Type B pancreatic cell (in vitro differentiated cells): Measurements from ENCODE around the gene HMOX1. TPM values are rescaled to one million over a fixed set of nuclear protein-coding genes. Genes with fewer than 3 reads are reported as not detected.

Experiments used
- DNase-seq: peaks from one replicate; pipeline ENCODE4 v3.0.0; 2021; ENCODE audit warnings: mixed read lengths; ENCODE audit not compliant: unreplicated experiment; ENCODE audit errors: extremely low spot score
- H3K27ac Mint-ChIP-seq: 2 replicates; pipeline ENCODE4 v1.8.0; 2021; ENCODE audit warnings: mild to moderate bottlenecking, mixed read lengths
- H3K27me3 Mint-ChIP-seq: 2 replicates; pipeline ENCODE4 v1.8.0; 2021; ENCODE audit warnings: mixed read lengths
- H3K36me3 Mint-ChIP-seq: 2 replicates; pipeline ENCODE4 v1.8.0; 2021; ENCODE audit warnings: mixed read lengths
- H3K4me1 Mint-ChIP-seq: one replicate; pipeline ENCODE4 v1.8.0; 2021; ENCODE audit warnings: mixed read lengths; ENCODE audit not compliant: unreplicated experiment
- H3K4me3 Mint-ChIP-seq: 2 replicates; pipeline ENCODE4 v1.8.0; 2021; ENCODE audit warnings: mild to moderate bottlenecking, mixed read lengths
- H3K9me3 Mint-ChIP-seq: 2 replicates; pipeline ENCODE4 v1.8.0; 2021; ENCODE audit warnings: mixed read lengths
- total RNA-seq: library from RNA; stranded (reverse); gene quantifications from 2 replicates; pipeline ENCODE4 v1.2.1, GENCODE V29; 2021; ENCODE audit warnings: low replicate concordance
- TF ChIP-seq, protein P1 (sequence below): fragments of 200-600 bp; sonication (generic); conservative IDR thresholded peaks from 2 replicates; pipeline ENCODE4 v1.5.0; 2021; ENCODE audit warnings: antibody characterized with exemption, mild to moderate bottlenecking

HMOX1 gene
- total RNA-seq, 1 donor from 2014 or later, result 4.1 TPM

DNA sequence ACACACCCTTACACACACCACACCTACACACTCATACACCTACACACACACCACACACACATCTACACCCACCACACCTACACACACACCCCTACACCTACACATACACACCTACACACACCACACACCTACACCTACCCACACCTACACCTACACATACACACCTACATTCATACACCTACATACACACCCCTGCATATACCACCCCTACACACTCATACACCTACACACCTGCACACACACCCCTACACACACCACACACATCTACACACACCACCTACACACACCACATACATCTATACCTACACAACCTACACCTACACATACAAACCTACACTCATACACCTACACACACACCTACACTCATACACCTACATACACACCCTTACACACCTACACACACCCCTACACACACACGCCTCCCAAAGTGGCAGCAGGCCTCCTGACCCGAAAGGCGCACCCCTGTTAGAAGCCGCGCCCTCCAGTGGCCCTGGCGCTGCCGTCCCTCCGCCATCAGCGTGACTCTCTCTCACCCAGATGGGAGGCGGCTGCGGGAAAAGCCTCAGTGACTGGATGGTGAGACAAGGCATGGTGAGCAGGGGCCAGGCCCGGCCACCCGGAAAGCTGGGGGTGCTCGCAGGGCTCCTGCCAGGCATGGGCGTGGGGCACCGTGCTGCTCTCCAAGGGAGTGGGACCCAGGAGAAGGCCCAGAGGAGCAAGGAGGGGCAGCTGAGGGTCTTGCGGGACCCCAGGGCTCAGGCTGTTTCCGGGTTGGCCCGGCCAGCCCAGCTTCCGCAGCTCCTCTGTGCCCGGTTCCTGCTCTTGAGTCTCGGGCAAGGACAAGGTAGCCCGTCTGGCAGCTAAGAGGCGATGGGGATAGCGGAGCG lies 37.0 kb upstream of the HMOX1 start:
- Mint-ChIP-seq H3K27ac (no peak overlapping the region), H3K9me3 (no peaks in the 10 kb centered on the region), H3K27me3 (no peaks in the 10 kb centered on the region), H3K4me1 (no peaks in the 10 kb centered on the region), H3K4me3 (no peak overlapping the region), H3K36me3 (peaks cover 9% of the 10 kb centered on the region)
- TF ChIP-seq, protein P1, sequence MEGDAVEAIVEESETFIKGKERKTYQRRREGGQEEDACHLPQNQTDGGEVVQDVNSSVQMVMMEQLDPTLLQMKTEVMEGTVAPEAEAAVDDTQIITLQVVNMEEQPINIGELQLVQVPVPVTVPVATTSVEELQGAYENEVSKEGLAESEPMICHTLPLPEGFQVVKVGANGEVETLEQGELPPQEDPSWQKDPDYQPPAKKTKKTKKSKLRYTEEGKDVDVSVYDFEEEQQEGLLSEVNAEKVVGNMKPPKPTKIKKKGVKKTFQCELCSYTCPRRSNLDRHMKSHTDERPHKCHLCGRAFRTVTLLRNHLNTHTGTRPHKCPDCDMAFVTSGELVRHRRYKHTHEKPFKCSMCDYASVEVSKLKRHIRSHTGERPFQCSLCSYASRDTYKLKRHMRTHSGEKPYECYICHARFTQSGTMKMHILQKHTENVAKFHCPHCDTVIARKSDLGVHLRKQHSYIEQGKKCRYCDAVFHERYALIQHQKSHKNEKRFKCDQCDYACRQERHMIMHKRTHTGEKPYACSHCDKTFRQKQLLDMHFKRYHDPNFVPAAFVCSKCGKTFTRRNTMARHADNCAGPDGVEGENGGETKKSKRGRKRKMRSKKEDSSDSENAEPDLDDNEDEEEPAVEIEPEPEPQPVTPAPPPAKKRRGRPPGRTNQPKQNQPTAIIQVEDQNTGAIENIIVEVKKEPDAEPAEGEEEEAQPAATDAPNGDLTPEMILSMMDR, result no peak
- DNase-seq, result no peak

DNA sequence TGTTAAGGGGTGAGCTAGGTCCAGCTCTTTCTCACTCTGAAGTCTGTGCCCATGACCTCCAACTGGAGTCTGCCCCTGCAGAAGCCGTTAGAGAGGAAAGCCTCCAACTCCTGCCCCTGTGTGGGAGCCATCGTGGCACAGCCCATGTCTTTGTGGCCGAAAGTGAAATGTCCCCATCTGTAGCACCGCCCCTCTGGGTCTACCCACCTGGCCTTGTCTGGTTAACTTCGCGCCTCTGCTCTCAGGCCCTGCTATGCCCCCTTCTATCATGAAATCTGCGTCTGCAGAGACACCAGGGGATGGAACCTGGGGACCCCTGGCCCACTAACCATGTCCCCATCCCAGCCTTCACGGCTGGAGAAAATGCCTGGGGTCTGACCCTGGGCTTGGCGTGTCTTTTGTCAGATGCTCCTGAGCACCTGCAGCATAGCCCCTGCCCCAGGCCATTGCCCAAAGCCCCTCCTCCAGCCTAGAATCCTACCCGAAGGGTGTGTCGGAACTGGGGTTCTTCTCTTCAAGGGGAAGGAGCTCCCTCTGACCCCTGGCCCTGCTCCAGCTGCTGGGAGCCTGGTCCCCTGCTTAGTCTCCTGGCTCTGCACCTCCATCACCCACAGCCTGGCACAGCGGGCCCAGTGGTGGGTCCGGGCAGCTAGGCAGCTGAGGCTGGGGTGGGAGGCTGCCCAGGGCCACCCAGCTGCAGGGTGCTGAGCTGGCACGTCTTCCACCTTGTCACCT lies 35.8 kb upstream of the HMOX1 start:
- H3K9me3 Mint-ChIP-seq, result no peaks in the 10 kb centered on the region
- H3K36me3 Mint-ChIP-seq, result peaks cover 5% of the 10 kb centered on the region
- TF ChIP-seq, protein P1, result no peak
- H3K4me1 Mint-ChIP-seq, result peaks cover 5% of the 10 kb centered on the region
- H3K27me3 Mint-ChIP-seq, result no peaks in the 10 kb centered on the region
- H3K27ac Mint-ChIP-seq, result no peak overlapping the region
- no peak overlapping the region for H3K4me3 Mint-ChIP-seq
- no peak for DNase-seq

DNA sequence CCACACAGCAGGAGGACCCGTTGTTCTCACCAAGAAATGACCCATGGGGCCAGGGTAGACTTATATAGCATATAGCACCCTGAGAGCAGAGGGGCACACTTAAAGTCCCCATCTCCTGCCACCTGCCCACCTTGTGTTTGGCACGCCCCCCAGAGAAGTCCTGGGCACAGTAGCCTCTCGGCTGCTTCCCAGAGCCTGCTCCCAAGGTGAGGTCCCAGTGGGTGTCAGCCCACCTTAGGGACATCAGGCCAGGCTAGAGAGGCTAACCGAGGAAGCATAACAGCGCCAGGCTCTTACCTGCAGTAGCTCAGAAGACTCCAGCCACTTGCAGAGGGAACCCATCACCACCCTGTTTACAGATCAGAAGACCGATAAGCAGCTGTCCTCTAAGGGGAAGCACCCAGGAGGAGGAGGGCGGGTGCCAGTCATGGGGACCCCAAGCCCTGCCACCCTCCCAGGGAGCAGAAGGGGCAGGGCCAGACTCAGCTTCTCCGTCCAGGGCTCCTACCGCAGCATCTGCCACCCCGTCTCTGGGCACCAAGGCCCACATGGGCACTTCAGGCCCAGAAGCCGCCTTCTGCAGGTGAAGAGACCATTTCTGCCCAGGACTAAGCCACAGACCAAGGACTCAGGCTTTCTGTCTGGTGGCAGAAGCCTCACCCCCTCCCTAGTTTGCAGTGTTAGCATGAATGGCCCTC lies 34.9 kb upstream of the HMOX1 start:
- no peaks in the 10 kb centered on the region for H3K27me3 Mint-ChIP-seq
- H3K9me3 Mint-ChIP-seq, result no peaks in the 10 kb centered on the region
- H3K4me1 Mint-ChIP-seq, result peaks cover 12% of the 10 kb centered on the region
- H3K27ac Mint-ChIP-seq, result no peak overlapping the region
- TF ChIP-seq, protein P1, result no peak
- DNase-seq, result no peak
- no peak overlapping the region for H3K4me3 Mint-ChIP-seq
- peaks cover under 1% of the 10 kb centered on the region for H3K36me3 Mint-ChIP-seq

DNA sequence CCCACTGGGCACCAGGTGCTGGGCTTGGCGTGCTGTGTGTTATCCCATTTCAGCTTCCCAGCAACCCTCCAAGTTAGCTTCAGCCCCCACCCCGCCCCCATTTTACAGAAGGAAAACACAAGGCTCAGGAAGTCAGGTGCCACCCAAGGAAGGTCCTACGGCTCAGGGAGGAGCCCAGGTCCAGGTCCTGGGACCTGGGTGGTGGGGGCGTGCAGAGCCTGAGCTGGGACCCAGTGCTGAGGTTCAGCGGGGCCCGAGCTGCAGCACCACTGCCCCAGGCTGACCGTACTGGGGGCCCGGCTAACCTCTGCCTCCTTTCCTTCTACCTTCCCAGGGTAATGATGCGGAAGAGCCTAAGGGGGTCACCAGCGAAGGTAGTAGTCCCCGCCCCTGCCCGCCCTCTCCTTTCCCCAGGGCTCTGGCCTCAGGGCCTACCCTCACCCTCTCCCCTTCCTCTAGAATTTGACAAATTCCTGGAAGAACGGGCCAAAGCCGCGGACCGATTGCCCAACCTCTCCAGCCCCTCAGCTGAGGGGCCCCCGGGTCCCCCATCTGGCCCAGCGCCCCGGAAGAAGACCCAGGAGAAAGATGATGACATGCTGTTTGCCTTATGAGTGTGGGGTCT lies 34.2 kb upstream of the HMOX1 start:
- TF ChIP-seq, protein P1, result no peak
- Mint-ChIP-seq H3K36me3 (no peaks in the 10 kb centered on the region), H3K4me3 (no peak overlapping the region), H3K27ac (no peak overlapping the region), H3K27me3 (peaks cover 5% of the 10 kb centered on the region), H3K4me1 (peaks cover 19% of the 10 kb centered on the region), H3K9me3 (no peaks in the 10 kb centered on the region)
- no peak for DNase-seq

DNA sequence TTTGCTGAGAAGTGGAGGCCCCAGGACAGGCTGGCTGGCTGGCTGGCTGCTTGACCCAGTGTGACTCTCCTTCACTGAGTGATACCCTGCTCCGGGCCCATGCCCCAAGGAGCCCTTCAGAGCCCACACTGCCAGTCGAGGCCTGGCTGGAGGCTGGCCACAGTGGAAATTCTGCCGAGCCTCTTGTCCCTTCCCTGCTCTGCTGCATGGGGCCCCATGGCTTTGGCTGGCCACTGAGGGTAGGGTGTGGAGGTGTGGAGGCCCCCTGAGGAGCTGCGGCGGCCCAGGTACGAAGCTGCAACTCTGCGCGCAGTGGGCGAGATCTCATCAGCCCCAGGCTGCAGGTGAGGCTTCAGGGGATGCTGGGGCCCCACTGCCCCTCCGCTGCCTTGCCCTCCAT lies 33.4 kb upstream of the HMOX1 start:
- Mint-ChIP-seq H3K36me3 (no peaks in the 10 kb centered on the region), H3K27me3 (peaks cover 5% of the 10 kb centered on the region), H3K27ac (no peak overlapping the region), H3K4me1 (peaks cover 20% of the 10 kb centered on the region), H3K9me3 (no peaks in the 10 kb centered on the region), H3K4me3 (no peak overlapping the region)
- TF ChIP-seq, protein P1, result no peak
- DNase-seq, result no peak
